Lung (tissue), 12 donors: ENCODE data around the gene NUDT6. TPM values are rescaled to one million over a fixed set of nuclear protein-coding genes. Genes with fewer than 3 reads are reported as not detected.
"Not testable (repeated sequence)": the region's sequence is repeated elsewhere in the genome, so short reads cannot be mapped to it uniquely, and the experiment has no call there.

Experiments
- ATAC-seq: fragments of 200-7000 bp; cut with Tn5 transposase; one replicate; pipeline ENCODE4 v1.9.1; 2020; ENCODE audit warnings: moderate number of reproducible peaks; ENCODE audit not compliant: insufficient read depth, low FRiP score
- DNase-seq, 3 donors: peaks; one replicate each; pipeline ENCODE4 v3.0.0-alpha.2; 2013 to 2017
- H3K27ac ChIP-seq, 2 donors: one replicate each; pipeline ENCODE4 v1.5.1; 2013; ENCODE audit warnings: mild to moderate bottlenecking in 2 of 2, moderate library complexity in 2 of 2, control low read depth in 1 of 2, inconsistent platforms in 1 of 2, low read depth in 1 of 2, low read length in 1 of 2
- H3K27me3 ChIP-seq, 3 donors: one replicate each; pipeline ENCODE4 v1.5.1; 2013; ENCODE audit warnings: low read length in 2 of 3; ENCODE audit not compliant: control insufficient read depth in 3 of 3, insufficient read depth in 3 of 3
- H3K36me3 ChIP-seq, 4 donors: one replicate each; pipeline ENCODE4 v1.5.1; 2013; ENCODE audit warnings: low read length in 4 of 4, mild to moderate bottlenecking in 1 of 4, moderate library complexity in 1 of 4; ENCODE audit not compliant: control insufficient read depth in 4 of 4, insufficient read depth in 4 of 4
- H3K4me1 ChIP-seq, 5 donors: one replicate each; pipeline ENCODE4 v1.5.1; 2013; ENCODE audit warnings: low read length in 5 of 5, mild to moderate bottlenecking in 2 of 5, moderate library complexity in 1 of 5; ENCODE audit not compliant: control insufficient read depth in 5 of 5, insufficient read depth in 5 of 5
- H3K4me3 ChIP-seq: one replicate; pipeline ENCODE4 v1.5.1; 2013; ENCODE audit warnings: mild to moderate bottlenecking, control low read depth, moderate library complexity
- H3K9ac ChIP-seq, 2 donors: one replicate each; pipeline ENCODE4 v1.5.1; 2013; ENCODE audit warnings: low read length in 2 of 2, control low read depth in 1 of 2; ENCODE audit not compliant: insufficient read depth in 1 of 2
- H3K9me3 ChIP-seq, 4 donors: one replicate each; pipeline ENCODE4 v1.5.1; 2013; ENCODE audit warnings: low read length in 3 of 4, mild to moderate bottlenecking in 1 of 4, moderate library complexity in 1 of 4; ENCODE audit not compliant: control insufficient read depth in 4 of 4, insufficient read depth in 3 of 4
- WGBS, 2 donors: extraction: QIAGEN DNeasy Blood & Tissue Kit; methylation state at CpG; one replicate each; pipeline ENCODE4 v1.1.7; 2013; 5-methylcytosine and 5-hydroxymethylcytosine counted together
- polyA plus RNA-seq, 2 donors: library from polyadenylated mRNA; stranded (reverse); fragments of 200-250 nt; gene quantifications; one replicate each; pipeline ENCODE4 v1.2.1, GENCODE V29; 2013
- total RNA-seq, 2 donors: library from RNA; depleted of rRNA in 1 of 2; stranded (reverse); fragments of >200 nt in 1 of 2; gene quantifications; one replicate each; pipeline ENCODE4 v1.2.1, GENCODE V29; 2014 to 2021
- TF ChIP-seq, protein P1 (sequence below): IDR thresholded peaks from 2 replicates; pipeline ENCODE4 v1.5.1; 2012; ENCODE audit warnings: mild to moderate bottlenecking; ENCODE audit errors: control extremely low read depth, extremely low read depth
- donor health status: control.
- donor health status: control.
- donor health status: Bipolar disorder and iron deficiency.
- donor health status: healthy.
- donor health status: DM: yes; HTN: yes; CAD: no.

Gene NUDT6
- total and polyA plus RNA-seq, 4 donors: 3.8 to 9.2 (median 6.7) TPM

DNA sequence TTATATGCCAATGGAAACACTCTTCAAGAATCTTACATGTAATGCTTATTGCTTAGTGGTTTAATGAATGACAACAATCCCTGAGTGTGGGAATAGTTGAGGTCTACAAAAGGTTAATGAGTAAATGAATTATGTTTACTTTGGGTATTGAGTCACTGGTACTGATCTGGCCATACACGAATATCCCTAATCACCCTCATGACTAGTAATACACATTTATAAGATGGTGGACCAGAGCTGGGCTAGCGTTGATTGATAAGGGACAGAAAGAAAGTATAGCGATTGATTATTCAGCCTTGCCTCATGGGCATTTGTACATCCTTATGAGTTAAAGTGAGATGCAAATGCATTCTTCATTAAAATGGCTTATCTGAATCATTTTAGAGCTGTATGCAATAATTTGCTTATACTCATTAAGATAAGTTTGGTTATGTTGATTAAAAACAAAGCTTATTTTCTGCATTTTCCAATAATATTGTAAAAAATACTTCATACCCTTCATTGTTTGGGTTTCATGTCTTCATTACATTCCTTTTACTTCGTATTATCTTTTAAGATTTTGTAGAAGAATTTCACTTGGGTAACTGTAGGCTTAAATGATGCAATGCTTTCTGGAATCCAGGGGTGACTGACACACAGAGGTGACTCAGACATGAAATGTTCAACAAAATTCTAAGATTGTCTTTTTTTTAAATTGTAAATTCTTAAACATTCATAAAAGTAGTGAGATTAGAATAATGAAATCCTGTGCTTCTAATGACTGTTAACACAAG is 48.4 kb downstream of the NUDT6 start:
- WGBS, 2 donors: 79 to 84% methylated on average over 4 of the region's 4 CpGs
- no peak overlapping the region for H3K4me3 ChIP-seq
- ATAC-seq: no peak

DNA sequence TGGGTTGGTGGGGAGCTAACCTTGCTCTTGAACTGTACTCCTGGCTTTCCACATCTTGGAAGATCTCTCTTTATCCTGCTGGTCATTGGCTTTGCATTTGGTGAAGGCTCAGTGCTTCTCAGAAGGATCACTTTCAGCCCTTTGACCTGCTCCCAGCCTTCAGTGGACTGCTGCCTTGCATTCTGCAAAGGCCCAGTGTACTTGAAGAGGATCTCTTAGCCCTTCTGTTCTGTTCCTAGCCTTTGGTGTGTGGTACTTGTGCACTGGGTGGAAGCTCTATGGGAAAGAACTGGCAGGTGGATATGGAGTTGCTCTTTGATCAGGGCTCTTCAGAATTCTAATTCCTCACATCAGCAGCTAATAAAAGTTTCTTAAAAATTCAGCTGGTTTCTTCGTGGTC is 49.3 kb downstream of the NUDT6 start:
- peaks cover 0 to under 1% (median 0%) of the 10 kb centered on the region in 4 donors for H3K9me3 ChIP-seq
- TF ChIP-seq, protein P1, sequence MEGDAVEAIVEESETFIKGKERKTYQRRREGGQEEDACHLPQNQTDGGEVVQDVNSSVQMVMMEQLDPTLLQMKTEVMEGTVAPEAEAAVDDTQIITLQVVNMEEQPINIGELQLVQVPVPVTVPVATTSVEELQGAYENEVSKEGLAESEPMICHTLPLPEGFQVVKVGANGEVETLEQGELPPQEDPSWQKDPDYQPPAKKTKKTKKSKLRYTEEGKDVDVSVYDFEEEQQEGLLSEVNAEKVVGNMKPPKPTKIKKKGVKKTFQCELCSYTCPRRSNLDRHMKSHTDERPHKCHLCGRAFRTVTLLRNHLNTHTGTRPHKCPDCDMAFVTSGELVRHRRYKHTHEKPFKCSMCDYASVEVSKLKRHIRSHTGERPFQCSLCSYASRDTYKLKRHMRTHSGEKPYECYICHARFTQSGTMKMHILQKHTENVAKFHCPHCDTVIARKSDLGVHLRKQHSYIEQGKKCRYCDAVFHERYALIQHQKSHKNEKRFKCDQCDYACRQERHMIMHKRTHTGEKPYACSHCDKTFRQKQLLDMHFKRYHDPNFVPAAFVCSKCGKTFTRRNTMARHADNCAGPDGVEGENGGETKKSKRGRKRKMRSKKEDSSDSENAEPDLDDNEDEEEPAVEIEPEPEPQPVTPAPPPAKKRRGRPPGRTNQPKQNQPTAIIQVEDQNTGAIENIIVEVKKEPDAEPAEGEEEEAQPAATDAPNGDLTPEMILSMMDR: no peak
- 87 to 94% methylated on average over 1 of the region's 1 CpG for WGBS, 2 donors
- H3K9ac ChIP-seq: no peak overlapping the region
- H3K27me3 ChIP-seq: no peaks in the 10 kb centered on the region
- ATAC-seq (no peak), DNase-seq (no peak)
- no peaks in the 10 kb centered on the region for H3K4me1 ChIP-seq
- peaks cover 0 to 3% (median 0%) of the 10 kb centered on the region in 4 donors for H3K36me3 ChIP-seq
- H3K4me3 ChIP-seq: no peak overlapping the region
- H3K27ac ChIP-seq: no peak overlapping the region

More for the DNA sequence above, 48.4 kb downstream of the NUDT6 start:
- Histone ChIP-seq H3K36me3 (peaks cover 0 to 3% (median 0%) of the 10 kb centered on the region in 4 donors), H3K27ac (no peak overlapping the region), H3K4me1 (no peaks in the 10 kb centered on the region), H3K9me3 (no peaks in the 10 kb centered on the region), H3K27me3 (no peaks in the 10 kb centered on the region), H3K9ac (no peak overlapping the region)
- TF ChIP-seq, protein P1: no peak
- peak in 2 of 3 donors; percentile 17 to 41 for DNase-seq

DNA sequence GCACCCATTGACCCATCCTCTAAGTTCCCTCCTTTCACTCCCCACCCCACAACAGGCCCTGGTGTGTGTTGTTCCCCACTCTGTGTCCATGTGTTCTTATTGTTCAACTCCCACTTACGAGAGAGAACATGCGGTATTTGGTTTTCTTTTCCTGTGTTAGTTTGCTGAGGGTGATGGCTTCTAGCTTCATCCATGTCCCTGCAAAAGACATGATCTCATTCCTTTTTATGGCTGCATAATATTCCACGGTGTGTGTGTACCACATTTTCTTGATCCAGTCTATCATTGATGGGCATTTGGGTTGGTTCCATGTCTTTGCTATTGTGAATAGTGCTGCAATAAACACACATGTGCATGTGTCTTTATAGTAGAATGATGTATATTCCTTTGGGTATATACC is 54.2 kb downstream of the NUDT6 start:
- H3K9ac ChIP-seq: not testable (repeated sequence)
- 96 to 99% methylated on average over 3 of the region's 3 CpGs for WGBS, 2 donors

DNA sequence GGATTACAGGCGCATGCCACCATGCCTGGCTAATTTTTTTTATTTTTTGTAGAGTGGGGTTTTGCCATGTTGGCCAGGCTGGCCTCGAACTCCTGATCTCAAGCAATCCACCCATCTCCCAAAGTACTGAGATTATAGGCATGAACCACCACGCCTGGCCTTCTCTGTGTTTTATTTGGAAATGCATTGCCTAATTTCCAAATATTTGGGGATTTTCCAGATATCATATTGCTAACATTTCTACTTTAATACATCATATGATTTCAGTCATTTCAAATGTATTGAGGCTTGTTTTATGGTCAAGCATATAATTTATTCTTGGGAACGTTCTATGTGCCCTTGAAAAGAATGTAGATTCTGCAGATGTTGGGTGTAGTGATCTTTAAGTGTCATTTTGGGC is 57.0 kb downstream of the NUDT6 start:
- TF ChIP-seq, protein P1: no peak
- H3K27ac ChIP-seq: no peak overlapping the region
- no peaks in the 10 kb centered on the region for H3K36me3 ChIP-seq
- H3K9ac ChIP-seq: no peak overlapping the region
- WGBS, 2 donors: 82 to 88% methylated on average over 4 of the region's 4 CpGs
- DNase-seq (no peak), ATAC-seq (no peak)
- no peak overlapping the region for H3K4me3 ChIP-seq
- H3K9me3 ChIP-seq: peaks cover 0 to 2% (median 0%) of the 10 kb centered on the region in 4 donors
- H3K27me3 ChIP-seq: no peaks in the 10 kb centered on the region
- H3K4me1 ChIP-seq: peaks cover 0 to 2% (median 0%) of the 10 kb centered on the region in 5 donors

More for the DNA sequence above, 54.2 kb downstream of the NUDT6 start:
- not testable (repeated sequence) for H3K4me1 ChIP-seq, H3K27me3 ChIP-seq, H3K36me3 ChIP-seq, H3K4me3 ChIP-seq, H3K9me3 ChIP-seq, ATAC-seq, H3K27ac ChIP-seq, DNase-seq
